Neural progenitor cell (in vitro differentiated cells): Measurements from ENCODE around the gene CASTOR2.
A peak's percentile ranks its signal among the peaks of the same experiment; 100 is the strongest.

Source experiments
- CTCF ChIP-seq: fragments of 200-600 bp; sonication (generic); IDR thresholded peaks from 2 replicates; pipeline ENCODE4 v1.5.1; 2017; ENCODE audit warnings: antibody characterized with exemption, mild to moderate bottlenecking
- EZH2 ChIP-seq: fragments of 200-600 bp; sonication (generic); IDR thresholded peaks from 2 replicates; pipeline ENCODE4 v1.6.1; 2017; ENCODE audit warnings: antibody characterized with exemption, mild to moderate bottlenecking, moderate library complexity

- TF ChIP-seq CTCF (peak; percentile 50), EZH2 (no peak)
Measured at GRCh38 chr7:75033064-75033463, 68.6 kb downstream of the CASTOR2 start.
